Fibroblast of peridontal ligament (primary cell): Measurements from ENCODE around the gene EFCAB6.

ENCODE experiments used
- DNase-seq: peaks from one replicate; pipeline ENCODE4 v3.0.0-alpha.2; 2010; ENCODE audit errors: extremely low read depth

The EFCAB6 gene

DNA sequence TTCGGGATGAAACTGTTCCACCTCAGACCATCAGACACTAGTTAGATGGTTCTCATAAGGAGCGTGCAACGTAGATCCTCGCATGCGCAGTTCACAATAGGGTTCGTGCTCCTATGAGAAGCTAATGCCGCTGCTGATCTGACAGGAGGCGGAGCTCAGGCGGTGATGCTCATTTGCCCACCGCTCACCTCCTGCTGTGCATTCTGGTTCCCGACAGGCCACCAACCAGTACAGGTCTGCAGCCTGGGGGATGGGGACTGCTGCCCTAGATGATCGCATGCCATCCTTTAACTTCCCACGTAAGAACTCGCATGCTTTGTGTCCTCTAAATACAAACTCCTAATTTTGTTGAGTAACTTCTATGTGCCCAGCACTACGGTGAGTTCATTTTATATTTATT lies 62.6 kb downstream of the EFCAB6 start:
- DNase-seq: no peak

DNA sequence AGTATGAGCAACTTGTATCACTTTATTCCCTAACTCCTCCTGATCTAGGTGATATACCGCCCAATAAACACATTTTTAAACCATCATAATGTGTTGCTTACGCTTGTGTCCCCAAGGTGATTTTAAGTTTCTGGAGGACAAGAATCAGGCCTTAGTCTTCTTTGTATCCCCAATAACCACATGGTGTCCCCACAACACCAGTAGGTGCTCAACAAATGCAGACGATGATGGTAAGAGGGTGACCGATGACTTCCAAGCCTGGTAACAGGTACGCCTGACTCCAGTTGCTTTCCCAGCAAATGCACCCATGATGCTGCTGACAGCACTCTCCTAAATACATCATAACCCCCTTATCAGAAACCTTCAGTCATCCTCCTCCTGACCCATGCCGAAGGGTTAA lies 64.2 kb downstream of the EFCAB6 start:
- DNase-seq: no peak

DNA sequence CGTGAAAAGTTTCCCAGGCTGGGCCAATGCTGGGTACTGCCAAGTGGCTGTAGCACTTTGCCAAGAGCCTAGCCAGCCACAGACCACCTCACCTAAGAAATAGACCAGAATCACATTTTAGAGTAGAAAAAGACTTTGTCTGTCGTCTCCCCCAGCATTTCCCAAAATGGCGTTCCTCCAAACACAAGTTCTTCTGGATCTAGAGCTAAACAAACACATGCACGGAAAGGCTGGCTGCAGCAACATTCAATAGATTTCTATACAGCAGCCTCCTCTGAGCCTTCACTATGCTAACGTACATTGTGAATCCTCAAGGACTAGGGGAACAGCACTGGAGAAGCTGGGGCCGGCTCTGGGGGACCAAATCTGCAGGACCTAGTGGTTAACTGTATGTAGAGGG lies 65.0 kb downstream of the EFCAB6 start:
- DNase-seq: no peak

DNA sequence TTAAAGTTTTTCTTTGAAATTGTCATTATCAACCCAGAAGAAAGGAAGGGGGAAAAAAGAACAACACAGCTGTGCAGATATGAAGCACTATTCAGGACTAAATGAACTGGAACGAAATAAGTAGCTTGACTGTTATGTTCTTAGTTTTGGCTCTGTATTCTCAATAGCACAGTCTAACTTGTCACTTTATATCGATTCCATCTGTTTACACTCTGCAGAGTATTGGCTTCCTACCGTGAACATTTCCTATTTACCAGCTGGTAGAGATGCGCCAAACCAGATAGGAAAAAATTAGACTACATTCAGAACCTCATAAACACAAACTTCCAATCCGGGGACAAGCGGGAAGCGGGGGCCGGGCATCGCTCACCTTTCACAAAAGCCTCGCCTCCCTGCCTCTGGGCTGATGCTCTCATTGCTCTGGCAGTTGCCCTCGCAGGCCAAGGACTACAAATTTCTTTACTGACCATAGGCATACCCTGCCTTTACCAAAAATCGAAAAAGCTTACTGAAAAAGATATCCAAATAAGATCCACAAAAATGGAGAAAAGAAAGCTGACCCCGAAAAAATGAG lies 66.2 kb downstream of the EFCAB6 start:
- DNase-seq: no peak

DNA sequence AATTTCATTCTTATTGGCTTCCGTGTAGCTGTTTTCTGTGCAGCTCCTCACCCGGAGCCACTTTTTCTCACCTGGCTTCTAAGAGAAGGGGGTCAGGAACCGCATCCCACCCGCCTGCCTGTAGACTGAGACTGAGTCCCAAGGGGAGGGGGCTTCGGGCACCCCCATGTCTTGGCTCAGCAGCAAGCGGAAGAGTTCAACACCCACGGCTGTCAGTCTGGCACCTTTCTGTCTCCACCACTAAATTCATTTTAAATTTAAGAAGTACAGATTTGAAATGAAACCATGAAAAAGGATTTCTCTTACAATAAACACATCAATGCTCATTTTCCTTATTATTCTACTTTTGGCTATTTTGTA lies 66.7 kb downstream of the EFCAB6 start:
- no peak for DNase-seq

DNA sequence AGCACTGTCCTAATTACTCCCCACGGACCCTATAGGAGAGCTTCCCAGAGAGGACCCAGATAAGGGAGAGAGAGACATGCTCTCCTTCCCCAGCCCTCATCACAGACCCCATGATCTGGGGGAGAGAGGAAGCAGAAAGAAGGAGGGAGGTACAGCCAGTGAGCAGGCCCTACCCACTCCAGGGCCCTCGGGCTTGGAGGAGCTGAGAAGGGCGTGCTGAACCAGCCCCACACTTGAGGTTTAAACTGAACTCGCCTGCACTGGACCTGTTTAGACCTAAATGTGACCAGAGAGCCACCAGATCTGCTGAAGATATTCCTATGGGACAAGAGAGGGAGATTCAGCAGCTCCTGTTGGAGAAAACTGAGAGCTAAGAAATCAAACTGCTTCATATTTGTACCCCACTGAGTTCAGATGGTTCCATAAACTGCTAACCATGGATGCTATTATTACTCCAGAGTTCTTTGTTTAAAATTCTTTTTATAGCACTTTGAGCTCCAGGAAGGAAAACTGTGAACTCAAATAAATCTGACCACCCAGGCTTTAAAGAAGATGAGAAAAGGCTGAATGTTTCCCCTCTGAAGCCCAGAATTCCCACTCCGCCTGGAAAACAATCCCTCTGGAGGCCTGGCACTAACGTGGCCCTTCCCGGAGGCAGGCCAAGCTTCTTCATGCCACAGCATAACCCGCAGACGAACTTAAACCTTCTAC lies 67.2 kb downstream of the EFCAB6 start:
- no peak for DNase-seq

DNA sequence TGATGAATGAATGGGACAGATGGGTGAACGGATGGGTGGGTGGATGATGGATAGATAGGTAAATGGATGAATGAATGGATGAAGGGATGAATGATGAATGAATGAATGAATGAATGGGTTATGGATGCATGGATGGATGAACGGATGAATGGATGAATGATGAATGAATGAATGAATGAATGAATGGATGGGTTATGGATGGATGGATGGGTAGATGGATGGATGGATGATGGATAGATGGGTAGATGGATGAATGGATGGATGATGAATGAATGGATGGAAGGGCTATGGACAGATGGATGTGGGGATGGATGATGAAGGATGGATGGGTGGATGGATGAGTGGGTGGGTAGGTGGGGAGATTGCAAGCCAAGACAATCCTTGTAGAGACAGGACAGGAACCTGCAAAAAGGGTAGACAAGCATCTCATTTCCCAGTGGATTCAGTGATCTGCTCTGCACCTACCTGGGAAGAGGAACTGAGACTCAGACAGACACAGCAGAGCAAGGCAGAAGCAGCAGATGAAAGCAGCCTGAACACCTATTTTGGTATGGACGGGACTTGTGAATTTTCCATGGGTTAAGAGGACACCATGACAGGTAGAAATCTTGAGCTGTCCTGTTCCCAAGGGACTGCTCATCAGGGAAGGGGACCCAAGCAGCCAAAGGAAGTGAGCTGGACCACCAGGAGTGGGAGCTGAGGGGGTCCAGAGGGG lies 68.0 kb downstream of the EFCAB6 start:
- no peak for DNase-seq

DNA sequence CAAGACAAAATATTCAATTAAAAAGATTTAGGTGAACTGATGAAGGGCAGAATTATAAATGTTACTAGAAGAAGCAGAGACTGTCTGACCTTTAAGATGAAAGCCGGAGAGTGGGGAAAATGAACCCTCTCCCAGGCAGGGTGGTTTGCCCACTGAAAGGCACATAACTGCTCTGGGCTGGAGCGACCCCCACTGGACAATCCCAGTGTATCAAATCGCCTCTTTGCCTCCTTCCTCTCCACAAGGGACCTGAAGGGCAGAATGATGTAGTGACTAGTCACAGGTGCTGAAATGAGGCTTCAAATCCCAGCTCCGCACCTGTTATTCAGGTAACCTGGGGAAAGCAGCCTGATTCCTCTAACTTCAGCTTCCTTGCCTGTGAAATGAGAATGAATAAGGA lies 69.0 kb downstream of the EFCAB6 start:
- no peak for DNase-seq

DNA sequence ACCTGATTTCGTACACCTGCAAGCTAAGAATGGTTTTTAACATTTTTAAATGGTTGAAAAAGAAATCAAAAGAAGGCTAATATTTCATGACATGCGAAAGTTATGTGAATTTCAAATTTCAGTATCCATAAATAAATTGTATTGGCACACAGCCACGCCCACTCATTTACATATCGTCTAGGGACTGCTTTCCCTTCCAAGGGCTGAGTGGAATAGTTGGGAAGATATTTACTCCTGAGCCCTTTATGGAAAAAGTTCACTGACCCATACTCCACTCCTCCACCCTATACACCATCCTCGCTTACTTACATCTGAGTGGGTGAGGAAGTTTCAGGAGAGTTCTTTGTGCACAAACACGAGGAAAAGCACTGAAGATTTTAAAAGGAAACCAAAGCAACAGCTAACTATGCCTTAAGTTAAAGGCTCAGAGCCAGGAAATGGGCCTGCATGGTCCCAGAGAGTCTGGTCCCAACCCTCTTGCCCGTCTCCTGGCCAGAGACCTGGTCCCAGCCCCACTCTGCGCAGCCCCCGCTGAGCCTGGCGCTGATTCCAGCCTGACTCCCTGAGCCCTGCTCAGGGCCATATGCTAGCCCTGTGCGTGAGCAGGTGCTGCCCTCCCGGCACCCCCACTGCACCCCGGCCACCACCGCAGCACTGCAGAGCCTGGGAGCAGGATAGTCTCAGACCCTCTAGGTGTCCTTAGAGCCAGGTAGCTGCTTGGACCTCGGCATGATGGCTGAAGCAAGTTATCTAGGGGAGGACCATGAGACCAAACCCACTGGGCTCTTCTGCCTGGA lies 69.8 kb downstream of the EFCAB6 start:
- DNase-seq: no peak

DNA sequence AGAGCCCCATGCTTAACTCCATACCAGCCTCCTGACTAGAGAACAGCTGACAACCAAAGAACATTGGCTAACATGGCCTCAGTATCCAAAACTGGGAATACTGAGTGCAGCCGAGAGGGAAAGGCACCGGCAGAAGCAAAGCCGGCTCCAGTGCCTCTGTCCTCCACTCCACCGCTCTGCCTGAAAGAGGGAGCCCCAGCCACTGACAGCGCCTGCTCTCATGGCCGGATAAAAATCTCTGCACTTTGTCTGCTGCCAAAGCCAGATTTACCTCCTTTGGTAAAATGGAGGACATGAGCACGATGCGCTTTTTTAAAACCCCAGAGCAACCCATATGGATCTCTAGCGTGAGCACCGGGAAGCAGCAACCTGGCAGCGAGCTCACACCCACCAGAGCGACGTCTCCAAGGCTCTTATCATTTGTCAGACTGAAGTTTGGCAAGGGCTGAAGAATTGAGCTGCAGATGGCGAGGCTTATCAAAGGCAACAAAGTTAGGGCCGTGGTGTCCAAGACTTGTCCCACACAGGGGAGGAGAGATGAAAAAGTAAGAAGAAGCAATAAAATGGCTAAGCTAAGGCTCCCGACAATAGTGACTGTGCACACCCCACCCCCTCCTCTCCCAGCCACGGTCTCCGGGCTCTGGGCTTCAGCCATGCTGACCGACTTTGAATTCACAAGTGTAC lies 71.4 kb downstream of the EFCAB6 start:
- no peak for DNase-seq

DNA sequence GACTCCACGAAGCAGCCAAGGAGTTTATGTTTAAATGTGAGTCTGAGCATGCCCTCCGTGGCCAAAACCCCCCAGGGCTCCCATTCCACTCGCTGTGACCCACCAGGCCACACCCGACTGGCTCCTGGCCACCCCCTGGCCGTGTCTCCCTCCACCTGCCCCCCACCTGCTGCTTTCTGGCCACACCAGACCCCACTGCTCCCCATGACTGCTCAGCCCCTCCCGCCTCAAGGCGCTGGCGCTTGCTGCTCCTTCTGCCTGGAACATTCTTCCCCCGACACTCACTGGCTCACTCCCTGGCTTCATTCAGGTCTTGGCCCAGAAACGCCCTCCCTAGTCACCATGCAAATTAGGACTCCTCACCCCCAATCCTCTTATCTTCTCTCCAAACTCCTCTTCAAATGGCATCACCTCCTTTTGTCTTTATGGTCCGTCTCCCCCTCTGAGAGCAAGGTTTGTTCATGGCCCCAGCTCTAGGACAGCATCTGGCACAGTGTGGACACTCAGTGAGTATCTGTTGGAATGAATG lies 72.2 kb downstream of the EFCAB6 start:
- no peak for DNase-seq

DNA sequence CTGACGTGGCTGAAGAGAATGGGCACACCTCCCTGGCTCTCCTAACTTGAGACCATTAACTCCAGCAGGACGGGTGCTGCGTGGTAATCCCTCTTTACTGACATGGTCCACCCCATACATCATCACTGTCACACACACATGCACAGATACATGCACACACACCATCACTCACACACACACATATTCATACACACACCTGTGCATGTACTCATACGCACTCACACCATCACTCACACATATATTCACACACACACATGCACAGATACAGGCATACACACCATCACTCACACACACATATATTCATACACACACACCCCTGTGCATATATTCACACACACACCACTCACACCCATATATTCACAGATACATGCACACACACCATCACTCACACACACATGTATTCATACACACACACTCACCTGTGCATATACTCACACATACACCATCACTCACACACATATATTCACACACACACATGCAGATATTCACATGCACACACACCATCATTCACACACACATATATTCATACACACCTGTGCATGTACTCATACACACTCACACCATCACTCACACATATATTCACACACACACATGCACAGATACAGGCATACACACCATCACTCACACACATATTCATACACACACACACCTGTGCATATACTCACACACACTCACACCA lies 74.8 kb downstream of the EFCAB6 start:
- DNase-seq: no peak

DNA sequence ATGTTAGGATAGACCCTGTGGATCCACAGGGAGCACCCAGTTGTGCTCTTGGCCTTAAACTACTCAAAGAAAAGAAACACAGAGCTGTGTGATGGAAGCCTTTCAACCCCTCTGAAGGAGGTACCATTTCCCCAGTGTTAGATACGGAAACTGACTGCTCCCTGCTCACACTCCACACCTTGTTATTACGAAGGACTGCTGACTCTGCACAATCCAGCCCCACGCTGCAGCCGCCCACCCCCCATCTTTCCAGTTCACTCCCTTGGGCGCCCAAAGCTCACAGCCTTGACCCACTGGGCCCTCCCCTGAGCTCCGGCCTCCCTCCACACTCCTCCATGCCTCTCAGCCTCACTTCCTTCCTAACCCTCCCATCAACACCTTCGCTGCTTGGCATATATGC lies 75.5 kb downstream of the EFCAB6 start:
- no peak for DNase-seq

DNA sequence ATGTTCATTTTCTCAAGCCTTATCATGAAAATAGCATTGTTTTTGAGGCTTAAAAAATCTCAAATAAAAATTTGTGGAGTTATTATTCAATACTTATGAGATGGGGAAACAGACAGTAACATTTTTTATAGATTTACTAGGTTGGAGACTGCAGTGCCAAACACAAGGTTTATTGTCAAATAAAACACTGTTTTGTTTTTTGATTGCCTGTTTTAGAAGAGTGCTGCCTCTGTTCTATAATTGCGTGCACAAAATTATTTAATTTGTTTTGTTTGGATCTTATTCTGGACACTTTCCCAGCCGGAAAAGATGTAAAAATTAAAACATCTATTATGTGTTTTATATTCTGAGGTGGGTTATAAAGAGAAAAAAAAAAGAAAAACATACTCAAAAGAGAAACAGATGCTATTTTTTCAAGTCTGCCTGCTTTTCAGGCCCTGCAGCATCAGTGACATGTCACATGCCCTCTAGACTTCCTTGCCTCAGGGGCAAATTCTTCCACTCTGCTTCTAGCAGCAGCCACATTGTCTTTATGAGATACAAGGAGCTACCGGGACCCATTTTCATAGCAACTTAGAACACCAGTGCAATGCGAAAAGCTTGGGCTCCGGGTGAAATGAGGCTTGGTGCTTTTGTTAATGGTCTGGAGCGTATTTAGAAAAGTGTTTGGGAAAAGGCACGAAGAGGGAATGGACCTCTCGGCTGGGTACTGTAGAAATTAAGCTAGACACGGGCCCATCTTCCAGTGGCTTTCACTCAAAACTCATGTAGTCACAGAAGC lies 77.5 kb downstream of the EFCAB6 start:
- no peak for DNase-seq

DNA sequence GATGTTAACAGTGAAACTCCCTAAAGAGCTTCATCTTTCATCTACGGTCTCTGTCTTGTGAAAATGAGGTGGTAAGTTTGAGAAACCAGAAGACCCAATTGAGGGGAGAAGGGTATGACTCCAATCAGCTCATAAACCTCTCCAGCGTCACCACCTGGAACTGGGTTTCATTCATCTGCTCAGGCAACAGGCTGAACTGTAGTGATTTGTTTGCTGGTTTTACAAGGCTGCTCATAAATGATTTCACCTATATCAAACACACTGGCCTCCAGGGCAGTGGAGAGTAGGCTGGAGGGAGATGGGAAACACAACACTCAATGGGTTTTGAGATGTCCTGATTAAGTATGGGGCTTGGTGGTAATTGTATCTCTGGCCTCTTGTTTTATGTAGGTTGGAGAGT lies 79.0 kb downstream of the EFCAB6 start:
- DNase-seq: no peak

DNA sequence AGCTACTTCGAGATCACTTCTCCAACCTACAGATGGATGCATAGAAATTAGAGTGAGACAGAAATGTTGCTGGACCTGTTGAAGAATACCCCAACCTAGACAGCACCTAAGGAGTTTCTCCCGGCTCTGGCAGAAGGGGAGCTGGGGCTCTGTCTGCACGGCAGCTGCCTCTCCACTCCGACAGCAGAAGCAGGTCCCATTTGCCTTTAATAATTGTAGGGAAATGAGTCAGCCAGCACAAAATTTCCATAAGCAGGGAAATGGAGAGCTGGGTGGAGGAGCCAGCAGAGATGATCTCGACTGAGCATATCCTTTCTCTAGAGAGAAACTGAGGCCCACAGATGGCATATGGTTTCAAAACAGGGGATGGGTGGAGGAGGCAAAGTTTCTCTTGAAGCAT lies 80.1 kb downstream of the EFCAB6 start:
- DNase-seq: no peak

DNA sequence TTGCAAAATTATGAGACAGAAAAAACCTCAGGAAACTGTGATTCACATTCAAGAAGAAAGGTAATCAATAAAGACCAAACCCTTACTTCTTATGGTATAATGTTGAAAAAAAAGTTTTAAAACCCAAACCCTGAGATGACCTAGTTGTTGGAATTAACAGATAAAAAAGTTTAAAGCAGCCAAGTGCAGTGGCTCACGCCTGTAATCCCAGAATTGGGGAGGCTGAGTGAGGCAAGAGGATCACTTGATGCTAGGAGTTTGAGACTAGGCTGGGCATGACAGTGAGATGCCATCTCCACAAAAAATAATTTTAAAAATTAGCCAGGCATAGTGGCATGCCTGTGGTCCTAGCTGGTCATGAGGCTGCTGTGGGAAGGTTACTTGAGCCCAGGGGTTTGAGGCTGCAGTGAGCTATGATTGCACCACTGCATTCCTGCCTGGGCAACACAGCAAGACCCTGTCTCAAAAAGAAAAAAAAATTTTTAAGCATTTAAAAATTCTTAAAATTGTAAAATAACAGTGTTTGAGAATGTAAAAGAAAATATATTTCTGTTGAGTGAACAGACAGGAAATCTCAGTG lies 85.1 kb downstream of the EFCAB6 start:
- no peak for DNase-seq

DNA sequence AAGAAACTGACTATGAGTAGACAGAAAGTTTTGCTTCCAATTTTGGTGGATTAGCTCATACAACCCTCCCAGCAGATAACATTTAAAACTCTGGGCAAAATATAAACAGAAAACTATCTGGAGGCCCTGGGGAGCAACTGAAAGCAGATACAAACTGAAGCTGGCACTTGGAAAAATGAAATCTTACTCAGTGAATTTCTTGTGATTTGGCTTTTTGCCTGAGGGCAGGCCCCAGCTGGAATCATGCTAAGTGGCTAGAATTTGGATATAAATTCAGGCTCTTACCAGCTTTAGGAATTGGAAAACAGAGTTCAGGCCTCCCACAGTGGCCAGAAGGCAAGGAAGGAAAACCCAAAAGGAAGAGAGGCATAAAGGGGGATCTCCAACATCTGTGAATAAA lies 85.8 kb downstream of the EFCAB6 start:
- peak; percentile 95 for DNase-seq

DNA sequence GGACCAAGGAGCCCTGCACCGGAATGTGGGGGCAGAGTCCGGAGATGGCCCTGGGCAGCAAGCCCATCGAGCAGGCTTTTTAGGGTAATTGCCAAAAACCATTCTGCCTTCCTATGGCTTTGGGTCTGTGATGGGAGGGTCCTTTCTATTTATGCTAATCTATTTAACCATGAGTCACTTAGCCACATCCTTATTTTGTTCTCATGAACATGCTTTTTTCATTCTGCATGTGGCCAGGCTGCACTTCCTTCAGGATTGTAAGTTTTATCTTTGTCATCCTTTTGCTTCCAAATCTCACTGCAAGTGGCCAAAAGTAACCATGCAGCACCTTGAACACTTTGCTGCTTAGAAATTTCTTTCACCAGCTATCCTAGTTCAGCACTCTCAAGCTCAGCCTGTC lies 88.3 kb downstream of the EFCAB6 start:
- peak; percentile 48 for DNase-seq

DNA sequence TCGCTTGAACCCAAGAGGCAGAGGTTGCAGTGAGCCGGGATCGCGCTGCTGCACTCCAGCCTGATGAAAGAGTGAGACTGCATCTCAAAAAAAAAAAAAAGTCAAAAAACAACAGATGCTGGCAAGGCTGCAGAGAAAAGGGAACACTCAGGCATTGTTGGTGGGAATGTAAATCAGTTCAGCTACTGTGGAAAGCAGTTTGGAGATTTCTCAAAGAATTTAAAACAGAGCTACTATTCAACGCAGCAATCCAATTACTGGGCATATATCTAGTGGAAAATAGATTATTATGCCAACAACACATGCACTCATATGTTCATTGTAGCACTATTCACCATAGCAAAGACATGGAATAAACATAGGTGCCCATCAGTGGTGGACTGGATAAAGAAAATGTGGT lies 89.7 kb downstream of the EFCAB6 start:
- no peak for DNase-seq
